ENCODE results near the gene CD163.
"Not testable (repeated sequence)": the region's sequence is repeated elsewhere in the genome, so short reads cannot be mapped to it uniquely, and the experiment has no call there.

Gene CD163

GRCh38 chr12:7503686-7504415 is at the start of gene CD163:
TSS of gene CD163 (minus strand) at chr12:7503777. CDS start at chr12:7503690, 87 bp downstream.
- DNase-seq: no peak

DNA sequence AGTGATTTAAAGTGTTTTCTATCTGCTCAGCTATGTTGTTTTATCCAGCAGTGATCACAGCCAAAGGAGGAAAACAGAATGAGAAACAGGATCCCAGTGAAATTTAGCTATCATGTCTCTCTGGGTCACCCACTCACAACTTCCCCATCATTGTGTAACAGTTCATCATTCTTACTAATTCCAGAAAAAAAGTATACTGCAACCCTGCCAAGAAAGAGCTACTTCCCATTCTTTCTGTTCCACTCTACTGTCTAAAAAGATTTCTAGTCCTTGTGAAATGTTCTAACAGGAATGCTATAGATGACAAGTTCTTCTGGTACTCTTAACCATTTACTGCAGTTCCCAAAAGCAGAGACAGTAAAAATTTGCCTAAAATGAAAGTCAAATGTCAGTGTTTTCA is 39.2 kb upstream of the CD163 start:
- DNase-seq: no peak

DNA sequence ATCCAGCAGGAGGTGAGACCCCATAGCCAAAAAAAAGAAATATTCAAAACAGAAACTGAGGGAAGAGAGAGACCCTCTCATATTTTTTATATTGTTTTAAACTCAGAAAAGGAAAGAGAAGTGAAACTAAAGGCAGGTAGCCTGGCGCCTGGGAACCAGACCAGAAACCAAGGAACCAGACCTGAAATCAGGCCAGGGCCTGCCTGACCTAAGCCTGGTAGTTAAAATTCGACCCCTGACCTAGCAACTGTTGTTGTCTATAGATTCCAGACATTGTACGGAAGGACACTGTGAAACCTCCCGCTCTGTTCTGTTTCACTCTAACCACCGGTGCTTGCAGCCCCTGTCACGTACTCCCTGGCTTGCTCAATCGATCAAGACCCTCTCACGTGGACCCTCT is 38.5 kb upstream of the CD163 start:
- no peak for DNase-seq

DNA sequence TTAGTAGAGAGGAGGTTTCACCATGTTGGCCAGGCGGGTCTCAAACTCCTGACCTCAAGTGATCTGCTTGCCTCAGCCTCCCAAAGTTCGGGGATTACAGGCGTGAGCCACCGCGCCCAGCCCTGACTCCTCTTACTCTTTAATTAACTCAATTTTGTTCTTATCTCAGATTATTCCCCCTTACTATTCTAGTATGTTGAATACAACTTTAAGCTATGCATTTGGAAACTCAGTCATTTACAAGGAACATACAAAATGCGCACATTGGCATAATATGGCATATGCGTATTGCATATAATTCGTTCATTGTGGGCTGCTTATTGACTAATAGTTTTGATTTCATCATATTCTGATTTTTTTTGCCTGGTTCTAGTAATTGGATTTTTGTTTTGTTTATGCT is 10.8 kb upstream of the CD163 start:
- DNase-seq: no peak

GRCh38 chr12:7512553-7512952 is 9.0 kb upstream of the CD163 start:
- DNase-seq: peak in 1 of 2 donors; percentile 43

DNA sequence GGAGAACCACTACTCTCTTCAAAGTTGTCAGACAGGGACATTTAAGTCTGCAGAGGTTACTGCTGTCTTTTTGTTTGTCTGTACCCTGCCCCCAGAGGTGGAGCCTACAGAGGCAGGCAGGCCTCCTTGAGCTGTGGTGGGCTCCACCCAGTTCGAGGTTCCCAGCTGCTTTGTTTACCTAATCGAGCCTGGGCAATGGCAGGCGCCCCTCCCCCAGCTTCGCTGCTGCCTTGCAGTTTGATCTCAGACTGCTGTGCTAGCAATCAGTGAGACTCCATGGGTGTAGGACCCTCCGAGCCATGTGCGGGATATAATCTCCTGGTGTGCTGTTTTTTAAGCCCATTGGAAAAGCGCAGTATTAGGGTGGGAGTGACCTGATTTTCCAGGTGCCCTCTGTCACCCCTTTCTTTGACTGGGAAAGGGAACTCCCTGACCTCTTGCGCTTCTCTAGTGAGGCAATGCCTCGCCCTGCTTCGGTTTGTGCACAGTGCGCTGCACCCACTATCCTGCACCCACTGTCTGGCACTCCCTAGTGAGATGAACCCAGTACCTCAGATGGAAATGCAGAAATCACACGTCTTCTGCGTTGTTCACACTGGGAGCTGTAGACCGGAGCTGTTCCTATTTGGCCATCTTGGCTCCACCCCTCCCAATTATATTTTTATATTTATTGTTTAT is 6.4 kb upstream of the CD163 start:
- DNase-seq: not testable (repeated sequence)

GRCh38 chr12:7502612-7503011 is 965 bp downstream of the CD163 start:
- DNase-seq: no peak

- DNase-seq: no peak
These were observed 2.5 kb downstream of the CD163 start for GRCh38 chr12:7501031-7501588.

- DNase-seq: no peak
These were observed 3.9 kb downstream of the CD163 start for GRCh38 chr12:7499636-7500035.

GRCh38 chr12:7498809-7499208 is 4.8 kb downstream of the CD163 start:
- peak in 1 of 2 donors; percentile 7 for DNase-seq

DNA sequence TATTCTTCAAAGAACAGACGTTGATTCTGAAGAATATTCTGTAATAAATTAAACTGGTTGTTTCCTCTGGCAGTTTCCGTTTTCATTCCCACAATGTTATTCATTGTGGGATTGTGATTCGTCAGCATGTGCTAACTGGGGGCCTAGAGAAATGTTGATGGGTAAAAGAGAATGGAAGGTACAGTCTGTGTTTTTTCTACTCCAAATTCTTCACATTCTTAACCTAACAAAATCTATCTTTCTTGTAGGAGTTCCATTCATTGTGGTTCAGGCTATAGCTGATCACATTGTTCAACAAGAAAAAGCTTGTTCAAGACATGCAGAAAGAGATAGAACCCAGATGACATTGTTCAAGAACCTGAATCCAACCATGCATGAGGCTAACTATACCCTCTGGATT is 5.9 kb downstream of the CD163 start:
- no peak for DNase-seq

- no peak for DNase-seq
These were observed 7.1 kb downstream of the CD163 start for GRCh38 chr12:7496451-7496850.

- DNase-seq: no peak
These were observed 8.4 kb downstream of the CD163 start for GRCh38 chr12:7495136-7495535.

DNA sequence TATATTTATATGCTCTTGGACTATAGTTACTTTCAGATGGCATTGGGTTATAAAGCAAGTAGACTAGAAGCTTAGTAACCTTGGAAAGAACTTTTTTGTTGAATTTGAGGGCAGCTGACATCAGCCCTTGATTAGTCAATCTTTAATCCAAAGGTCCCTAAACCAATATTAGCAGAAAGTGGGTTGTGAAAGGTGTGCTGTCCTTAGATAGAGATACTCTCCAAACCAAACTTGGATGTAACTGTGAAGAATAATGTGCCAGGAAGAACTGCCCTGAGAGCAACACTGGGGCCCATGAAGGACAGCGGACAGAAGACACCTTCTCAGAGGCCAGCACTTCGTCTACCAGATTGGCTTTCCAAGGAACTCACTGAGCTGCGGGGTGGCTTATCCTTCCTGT is 10.6 kb downstream of the CD163 start:
- DNase-seq: no peak

GRCh38 chr12:7486512-7486911 is 17.1 kb downstream of the CD163 start:
- no peak for DNase-seq

- DNase-seq: no peak
These were observed 18.5 kb downstream of the CD163 start for GRCh38 chr12:7485095-7485494.

DNA sequence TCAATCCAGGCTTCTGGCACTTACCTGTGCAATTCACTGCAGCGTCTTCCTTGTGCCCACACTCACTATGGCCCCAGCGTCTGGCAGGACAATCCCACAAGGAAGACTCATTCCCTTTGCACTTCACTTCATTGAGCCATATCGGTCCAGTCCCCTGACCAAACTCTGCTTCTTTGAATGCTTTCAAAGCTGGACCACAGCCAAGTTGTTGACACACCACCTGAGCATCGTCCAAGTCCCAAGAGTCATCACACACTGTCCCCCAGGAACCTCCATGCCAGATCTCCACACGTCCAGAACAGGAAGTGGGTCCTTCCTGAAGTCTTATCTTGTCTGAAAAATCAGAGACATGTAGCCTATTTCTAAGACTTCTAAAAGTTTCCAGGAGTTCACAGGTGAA is 20.2 kb downstream of the CD163 start:
- DNase-seq: no peak

DNA sequence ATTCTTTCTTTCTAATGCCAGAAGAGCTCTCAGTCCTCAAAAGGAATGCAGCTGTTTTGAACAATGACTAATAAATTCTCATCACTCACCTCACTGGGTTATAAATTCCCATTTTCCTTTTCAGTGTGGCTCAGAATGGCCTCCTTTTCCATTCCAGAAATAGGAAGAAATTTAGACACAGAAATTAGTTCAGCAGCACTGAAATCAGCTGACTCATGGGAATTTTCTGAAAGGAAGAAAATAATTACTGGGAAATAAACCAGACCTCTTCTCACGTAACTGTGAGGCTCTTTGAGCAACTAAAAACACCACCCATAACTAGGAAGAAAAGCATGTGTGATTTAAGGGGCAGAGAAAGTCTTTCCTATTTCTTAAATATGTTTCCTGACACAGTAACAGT is 23.8 kb downstream of the CD163 start:
- DNase-seq: no peak

GRCh38 chr12:7472060-7472459 is 31.5 kb downstream of the CD163 start:
- no peak for DNase-seq

DNA sequence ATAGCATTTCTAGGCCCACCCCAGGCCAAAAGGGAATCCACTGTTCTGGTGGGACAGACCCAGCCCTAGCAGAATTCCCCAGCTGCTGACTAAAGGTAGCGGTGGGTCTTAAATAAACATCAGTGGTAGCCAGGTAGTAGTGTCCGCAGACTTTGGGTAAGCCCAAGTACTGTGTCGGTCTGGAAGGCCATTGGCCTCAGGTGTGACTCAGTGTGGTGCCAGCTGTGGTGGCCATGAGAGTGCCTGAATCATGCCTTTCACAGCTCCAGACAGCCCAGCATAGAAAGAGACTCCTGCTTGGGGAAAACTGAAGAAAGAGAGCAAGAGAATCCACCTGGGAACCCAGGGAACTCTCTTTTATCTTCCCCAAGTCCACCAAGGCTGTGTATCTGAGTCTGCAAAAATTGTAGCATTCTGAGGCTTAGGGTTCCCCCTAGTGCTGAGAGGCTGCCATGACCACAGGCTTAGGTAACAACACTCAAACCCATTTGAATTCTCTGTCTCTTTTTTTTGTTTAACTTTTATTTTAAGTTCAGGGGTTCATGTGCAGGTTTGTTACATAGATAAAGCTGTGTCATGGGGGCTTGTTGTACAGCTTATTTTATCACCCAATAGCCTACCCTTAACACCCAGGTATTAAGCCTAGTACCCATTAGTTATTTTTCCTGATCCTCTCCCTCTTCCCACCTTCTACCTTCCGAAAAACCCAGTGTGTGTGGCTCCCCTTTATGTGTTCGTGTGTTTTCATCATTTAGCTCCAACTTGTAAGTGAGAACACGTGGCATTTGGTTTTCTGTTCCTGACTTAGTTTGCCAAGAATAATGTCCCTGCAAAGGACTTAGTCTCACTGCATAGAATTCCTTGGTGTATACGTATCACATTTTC is 43.0 kb downstream of the CD163 start:
- DNase-seq: peak; percentile 25 to 36

DNA sequence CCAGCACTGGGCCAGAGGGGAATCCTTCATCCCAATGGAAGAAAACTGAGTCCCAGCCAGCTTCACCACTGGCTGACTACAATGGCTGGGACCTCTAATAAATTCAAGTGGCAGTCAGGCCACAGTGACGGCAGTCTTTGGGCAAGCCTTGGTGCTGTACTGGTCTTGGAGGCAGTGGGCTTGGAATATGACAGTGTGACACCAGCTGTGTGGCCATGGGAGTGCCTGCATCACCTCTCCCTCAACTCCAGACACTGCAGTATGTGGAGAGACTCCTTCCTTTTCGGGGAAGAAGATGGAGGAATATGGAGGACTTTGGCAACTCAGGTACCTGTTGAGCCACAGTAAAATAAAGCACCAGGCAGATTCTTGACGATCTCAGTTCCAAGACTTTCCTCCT is 43.6 kb downstream of the CD163 start:
- DNase-seq: no peak

- DNase-seq: no peak
These were observed 51.8 kb downstream of the CD163 start for GRCh38 chr12:7451756-7452155.

DNA sequence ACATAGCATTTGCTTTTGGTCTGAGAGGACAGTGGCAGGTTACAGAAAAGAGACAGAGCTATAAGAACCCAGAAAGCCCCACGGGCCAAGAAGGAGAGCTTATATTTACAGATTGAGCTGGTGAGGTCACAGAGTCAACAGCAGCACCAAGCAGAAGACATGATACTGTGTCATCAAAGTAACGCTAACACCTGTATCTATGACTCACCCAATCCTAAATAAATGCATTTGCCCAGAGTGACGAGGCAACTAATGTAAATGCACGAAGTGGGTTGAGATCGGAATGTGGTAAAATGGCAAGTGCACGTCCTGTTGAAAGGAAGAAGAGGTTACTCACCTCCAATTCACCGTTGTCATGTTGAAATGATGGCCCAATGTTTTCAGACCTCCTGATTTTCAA is 52.9 kb downstream of the CD163 start:
- no peak for DNase-seq

Data from CD4-positive, alpha-beta T cell treated with Interleukin-1 beta for 1 hour (primary cell).